ENCODE data around the gene PSMC3. TPM values are rescaled to one million over a fixed set of nuclear protein-coding genes. Genes with fewer than 3 reads are reported as not detected.

PSMC3 gene
- total RNA-seq (2021; ENCODE audit: unreplicated experiment) (181 TPM), Bru-seq, nascent RNA (percentile 92 among the genes with signal in this experiment), BruChase-seq, experiment 1, labeled RNA remaining after a 2-hour chase (percentile 89 among the genes with signal in this experiment), BruChase-seq, experiment 2, labeled RNA remaining after a 6-hour chase (percentile 95 among the genes with signal in this experiment)
- polyA plus RNA-seq (2012; ENCODE audit: insufficient read length), result 229 TPM
- long read RNA-seq, transcript PSMC3-212 (12 exons, 1,373 nt), result major isoform, 275 of 339 reads
- long read RNA-seq, partial matches to known transcripts, result 40 of 339 reads
- long read RNA-seq, other reads (novel, unspliced or antisense), result 24 of 339 reads

DNA sequence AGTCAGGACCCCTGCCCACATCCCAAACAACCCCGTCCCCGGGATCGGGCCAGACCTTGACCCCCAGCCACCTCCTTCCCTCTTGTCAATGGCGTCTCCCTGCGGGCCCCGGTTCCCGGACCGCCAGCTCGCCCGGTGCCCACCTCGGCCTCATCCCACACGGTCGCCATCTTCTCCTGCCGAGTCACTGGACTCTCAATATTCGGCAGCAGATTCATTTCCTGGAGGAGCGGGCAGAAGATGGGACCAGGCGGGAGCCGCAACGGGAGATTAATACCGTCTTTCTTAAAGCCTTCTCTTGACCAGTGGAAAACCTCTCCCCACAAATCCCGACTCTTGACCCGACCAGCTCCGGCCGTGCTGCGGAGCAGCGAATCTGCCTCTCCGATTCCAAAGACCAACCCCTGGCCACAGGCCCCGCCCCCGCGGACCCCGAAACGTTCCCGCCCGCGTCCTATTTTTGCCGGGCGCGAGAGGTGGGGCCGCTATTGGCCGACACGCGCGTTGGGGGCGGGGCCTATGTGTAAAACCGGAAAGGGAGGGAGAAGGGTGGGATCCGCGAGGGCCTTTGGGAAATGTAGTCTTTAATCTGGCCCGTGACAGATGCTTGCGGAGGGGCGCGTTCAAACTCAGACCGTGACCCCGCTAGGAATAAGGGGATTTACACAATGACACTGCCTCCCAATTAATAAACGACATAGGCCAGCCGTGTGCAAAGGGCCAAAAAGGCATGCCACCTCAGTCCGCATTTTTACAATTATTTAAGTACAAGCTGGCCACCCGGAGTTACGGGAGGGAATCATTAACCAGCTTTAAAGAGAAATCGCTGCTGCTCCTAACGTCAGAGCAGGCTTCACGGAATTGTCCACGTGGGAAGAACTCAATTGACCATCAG is at the start of gene PSMC3:
Gene PSMC3 (minus strand): TSS at position 378 of the 895 bp plus-strand sequence. CDS start 160 bp downstream, at position 218.
- Histone ChIP-seq H3K4me1 (ENCODE audit: control insufficient read depth, insufficient read depth, low read length) (peaks cover 8% of the 10 kb centered on the region), H3K9me3 (ENCODE audit: control insufficient read depth, insufficient read depth, low read depth, low read length) (no peaks in the 10 kb centered on the region), H3K36me3 (ENCODE audit: control insufficient read depth, insufficient read depth, low read length) (peaks cover 23% of the 10 kb centered on the region), H3K27me3 (ENCODE audit: control insufficient read depth, insufficient read depth, low read length) (no peaks in the 10 kb centered on the region), H3K27ac (ENCODE audit: low read length) (peak within 1 kb of the TSS; percentile 92), H3K4me3 (ENCODE audit: low read depth in 2 of 2, low read length in 2 of 2) (peak within 1 kb of the TSS; percentile 79 to 93)
- DNase-seq (ENCODE audit: low read depth, low spot score) (peak; percentile 83), ATAC-seq (peak; percentile 95)
- in situ Hi-C loops (cut with HindIII; ENCODE audit: low pct_unique_long_range_greater_than_20kb, low sequenced_read_pairs) (no loop called here), intact Hi-C loops (cut with micrococcal nuclease; ENCODE audit: unreplicated experiment) (no loop called here)
- ChIA-PET POLR2A (no interaction called here), CTCF (no interaction called here)
- TF ChIP-seq TCF7L2 (IDR thresholded peaks at IDR 0.05; ENCODE audit: low read depth, low read length) (0 out of 2 replicates have a peak, but pooled peaks have one; percentile 33), POLR2AphosphoS5 (IDR thresholded peaks at IDR 0.05; ENCODE audit: low read depth, low read length) (peak; percentile 69), SIN3A (IDR thresholded peaks at IDR 0.05; ENCODE audit: borderline replicate concordance, insufficient read depth, low read depth, low read length) (peak; percentile 90; the same call in 1 of the 2 replicates)
- TF ChIP-seq, protein P1, sequence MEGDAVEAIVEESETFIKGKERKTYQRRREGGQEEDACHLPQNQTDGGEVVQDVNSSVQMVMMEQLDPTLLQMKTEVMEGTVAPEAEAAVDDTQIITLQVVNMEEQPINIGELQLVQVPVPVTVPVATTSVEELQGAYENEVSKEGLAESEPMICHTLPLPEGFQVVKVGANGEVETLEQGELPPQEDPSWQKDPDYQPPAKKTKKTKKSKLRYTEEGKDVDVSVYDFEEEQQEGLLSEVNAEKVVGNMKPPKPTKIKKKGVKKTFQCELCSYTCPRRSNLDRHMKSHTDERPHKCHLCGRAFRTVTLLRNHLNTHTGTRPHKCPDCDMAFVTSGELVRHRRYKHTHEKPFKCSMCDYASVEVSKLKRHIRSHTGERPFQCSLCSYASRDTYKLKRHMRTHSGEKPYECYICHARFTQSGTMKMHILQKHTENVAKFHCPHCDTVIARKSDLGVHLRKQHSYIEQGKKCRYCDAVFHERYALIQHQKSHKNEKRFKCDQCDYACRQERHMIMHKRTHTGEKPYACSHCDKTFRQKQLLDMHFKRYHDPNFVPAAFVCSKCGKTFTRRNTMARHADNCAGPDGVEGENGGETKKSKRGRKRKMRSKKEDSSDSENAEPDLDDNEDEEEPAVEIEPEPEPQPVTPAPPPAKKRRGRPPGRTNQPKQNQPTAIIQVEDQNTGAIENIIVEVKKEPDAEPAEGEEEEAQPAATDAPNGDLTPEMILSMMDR (IDR thresholded peaks at IDR 0.05), result no peak
- TF ChIP-seq, protein P2, sequence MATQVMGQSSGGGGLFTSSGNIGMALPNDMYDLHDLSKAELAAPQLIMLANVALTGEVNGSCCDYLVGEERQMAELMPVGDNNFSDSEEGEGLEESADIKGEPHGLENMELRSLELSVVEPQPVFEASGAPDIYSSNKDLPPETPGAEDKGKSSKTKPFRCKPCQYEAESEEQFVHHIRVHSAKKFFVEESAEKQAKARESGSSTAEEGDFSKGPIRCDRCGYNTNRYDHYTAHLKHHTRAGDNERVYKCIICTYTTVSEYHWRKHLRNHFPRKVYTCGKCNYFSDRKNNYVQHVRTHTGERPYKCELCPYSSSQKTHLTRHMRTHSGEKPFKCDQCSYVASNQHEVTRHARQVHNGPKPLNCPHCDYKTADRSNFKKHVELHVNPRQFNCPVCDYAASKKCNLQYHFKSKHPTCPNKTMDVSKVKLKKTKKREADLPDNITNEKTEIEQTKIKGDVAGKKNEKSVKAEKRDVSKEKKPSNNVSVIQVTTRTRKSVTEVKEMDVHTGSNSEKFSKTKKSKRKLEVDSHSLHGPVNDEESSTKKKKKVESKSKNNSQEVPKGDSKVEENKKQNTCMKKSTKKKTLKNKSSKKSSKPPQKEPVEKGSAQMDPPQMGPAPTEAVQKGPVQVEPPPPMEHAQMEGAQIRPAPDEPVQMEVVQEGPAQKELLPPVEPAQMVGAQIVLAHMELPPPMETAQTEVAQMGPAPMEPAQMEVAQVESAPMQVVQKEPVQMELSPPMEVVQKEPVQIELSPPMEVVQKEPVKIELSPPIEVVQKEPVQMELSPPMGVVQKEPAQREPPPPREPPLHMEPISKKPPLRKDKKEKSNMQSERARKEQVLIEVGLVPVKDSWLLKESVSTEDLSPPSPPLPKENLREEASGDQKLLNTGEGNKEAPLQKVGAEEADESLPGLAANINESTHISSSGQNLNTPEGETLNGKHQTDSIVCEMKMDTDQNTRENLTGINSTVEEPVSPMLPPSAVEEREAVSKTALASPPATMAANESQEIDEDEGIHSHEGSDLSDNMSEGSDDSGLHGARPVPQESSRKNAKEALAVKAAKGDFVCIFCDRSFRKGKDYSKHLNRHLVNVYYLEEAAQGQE (IDR thresholded peaks at IDR 0.05; ENCODE audit: insufficient read depth in 1 of 2, low read depth in 2 of 2, low read length in 1 of 2), result no peak
- BruUV-seq (replicated peaks), result no TSS peak

DNA sequence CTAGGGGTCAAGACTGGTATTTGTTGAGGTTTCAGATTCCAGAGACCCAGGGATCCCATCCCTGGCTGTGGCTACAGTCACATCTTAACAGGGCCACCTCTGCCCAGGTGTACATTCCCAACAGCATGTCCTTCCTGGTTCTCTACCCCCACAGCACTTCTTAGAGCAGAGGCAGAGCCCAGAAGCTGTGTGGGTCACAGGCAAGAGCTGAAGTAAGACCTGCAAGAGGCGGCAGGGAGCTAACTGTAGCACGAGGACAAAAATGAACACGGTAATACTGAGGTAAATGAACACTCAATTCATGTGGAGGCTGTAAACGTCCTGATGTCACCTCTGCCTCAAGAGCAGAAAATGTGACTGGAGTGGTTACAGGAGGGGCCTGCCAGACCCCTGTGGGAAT is 44.4 kb upstream of the PSMC3 start:
- no peak for DNase-seq (ENCODE audit: low read depth, low spot score)
- ChIA-PET CTCF (no interaction called here), POLR2A (no interaction called here)
- peaks cover 46% of the 10 kb centered on the region for H3K4me1 ChIP-seq (ENCODE audit: control insufficient read depth, insufficient read depth, low read length)
- no peaks in the 10 kb centered on the region for H3K9me3 ChIP-seq (ENCODE audit: control insufficient read depth, insufficient read depth, low read depth, low read length)
- peaks cover 24% of the 10 kb centered on the region for H3K36me3 ChIP-seq (ENCODE audit: control insufficient read depth, insufficient read depth, low read length)
- BruUV-seq (replicated peaks), result no TSS peak
- H3K27ac ChIP-seq (ENCODE audit: low read length), result peak overlapping the region; percentile 32; the same call in 1 of the 2 replicates
- in situ Hi-C loops (cut with HindIII; ENCODE audit: low pct_unique_long_range_greater_than_20kb, low sequenced_read_pairs) (no loop called here), intact Hi-C loops (cut with micrococcal nuclease; ENCODE audit: unreplicated experiment) (no loop called here)
- TF ChIP-seq, protein P1 (IDR thresholded peaks at IDR 0.05), result no peak
- TF ChIP-seq, protein P2 (IDR thresholded peaks at IDR 0.05; ENCODE audit: insufficient read depth in 1 of 2, low read depth in 2 of 2, low read length in 1 of 2), result no peak
- TF ChIP-seq TCF7L2 (IDR thresholded peaks at IDR 0.05; ENCODE audit: low read depth, low read length), result no peak
- no peak for TF ChIP-seq POLR2AphosphoS5 (IDR thresholded peaks at IDR 0.05; ENCODE audit: low read depth, low read length)
- no peak for TF ChIP-seq SIN3A (IDR thresholded peaks at IDR 0.05; ENCODE audit: borderline replicate concordance, insufficient read depth, low read depth, low read length)
- H3K4me3 ChIP-seq (ENCODE audit: low read depth in 2 of 2, low read length in 2 of 2), result no peak overlapping the region
- ATAC-seq, result no peak
- no peaks in the 10 kb centered on the region for H3K27me3 ChIP-seq (ENCODE audit: control insufficient read depth, insufficient read depth, low read length)
